Type B pancreatic cell (in vitro differentiated cells): ENCODE results near the gene TBL1X. TPM values are rescaled to one million over a fixed set of nuclear protein-coding genes. Genes with fewer than 3 reads are reported as not detected.

Experiments used
- DNase-seq: peaks from one replicate; pipeline ENCODE4 v3.0.0; 2021; ENCODE audit warnings: mixed read lengths; ENCODE audit not compliant: unreplicated experiment; ENCODE audit errors: extremely low spot score
- H3K27ac Mint-ChIP-seq: 2 replicates; pipeline ENCODE4 v1.8.0; 2021; ENCODE audit warnings: mild to moderate bottlenecking, mixed read lengths
- H3K27me3 Mint-ChIP-seq: 2 replicates; pipeline ENCODE4 v1.8.0; 2021; ENCODE audit warnings: mixed read lengths
- H3K36me3 Mint-ChIP-seq: 2 replicates; pipeline ENCODE4 v1.8.0; 2021; ENCODE audit warnings: mixed read lengths
- H3K4me1 Mint-ChIP-seq: one replicate; pipeline ENCODE4 v1.8.0; 2021; ENCODE audit warnings: mixed read lengths; ENCODE audit not compliant: unreplicated experiment
- H3K4me3 Mint-ChIP-seq: 2 replicates; pipeline ENCODE4 v1.8.0; 2021; ENCODE audit warnings: mild to moderate bottlenecking, mixed read lengths
- H3K9me3 Mint-ChIP-seq: 2 replicates; pipeline ENCODE4 v1.8.0; 2021; ENCODE audit warnings: mixed read lengths
- CTCF ChIP-seq: fragments of 200-600 bp; sonication (generic); conservative IDR thresholded peaks from 2 replicates; pipeline ENCODE4 v1.5.0; 2021; ENCODE audit warnings: antibody characterized with exemption, mild to moderate bottlenecking
- total RNA-seq: library from RNA; stranded (reverse); gene quantifications from 2 replicates; pipeline ENCODE4 v1.2.1, GENCODE V29; 2021; ENCODE audit warnings: low replicate concordance

Gene TBL1X
- total RNA-seq, 1 donor from 2014 or later: 41.3 TPM

DNA sequence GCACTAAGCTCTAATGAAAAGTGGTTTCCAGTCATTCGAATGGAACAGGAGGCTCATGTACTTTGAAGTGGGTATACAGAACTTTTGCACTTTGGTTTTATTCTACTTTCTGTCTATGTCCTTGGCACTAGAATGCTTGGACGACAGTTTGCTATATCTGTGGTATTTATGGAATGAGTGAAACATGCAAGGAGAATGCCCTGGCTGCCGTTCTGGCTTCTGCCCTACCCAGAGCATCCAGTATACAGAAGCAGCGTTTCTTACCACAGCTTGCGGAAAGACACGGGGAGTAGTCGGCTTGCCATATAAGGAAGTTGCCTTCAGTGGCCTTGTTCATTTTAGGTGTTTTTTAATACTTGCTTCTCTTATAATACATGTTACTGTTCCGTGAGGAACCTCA is 98.0 kb downstream of the TBL1X start:
- TF ChIP-seq CTCF: no peak
- Mint-ChIP-seq H3K9me3 (no peaks in the 10 kb centered on the region), H3K4me1 (no peaks in the 10 kb centered on the region), H3K27ac (no peak overlapping the region), H3K27me3 (no peaks in the 10 kb centered on the region), H3K4me3 (no peak overlapping the region), H3K36me3 (peaks cover 4% of the 10 kb centered on the region)
- no peak for DNase-seq

DNA sequence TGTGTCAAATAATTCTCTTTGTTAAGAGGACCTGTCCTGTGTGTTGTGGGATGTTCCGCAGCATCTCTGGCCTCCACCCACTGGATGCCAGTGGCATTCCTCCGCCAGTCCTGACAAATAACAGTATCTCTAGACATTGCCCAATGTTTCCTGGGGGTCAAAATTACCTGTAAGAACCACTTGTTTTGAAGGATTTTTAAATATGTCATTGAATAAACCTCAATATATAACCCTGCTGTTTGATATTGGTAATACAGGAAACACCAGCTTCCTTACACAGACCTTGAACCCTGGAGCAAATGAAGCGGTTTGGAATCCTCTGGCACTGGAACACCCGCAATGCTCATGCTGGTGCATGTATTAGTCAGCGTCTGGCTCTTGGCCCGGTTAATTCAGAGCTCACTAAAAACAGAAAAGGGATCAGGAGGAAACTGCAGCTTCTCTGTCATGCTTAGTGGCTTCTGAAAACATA is 101.3 kb downstream of the TBL1X start:
- H3K9me3 Mint-ChIP-seq: no peaks in the 10 kb centered on the region
- H3K4me3 Mint-ChIP-seq: no peak overlapping the region
- no peak overlapping the region for H3K27ac Mint-ChIP-seq
- TF ChIP-seq CTCF: no peak
- no peaks in the 10 kb centered on the region for H3K4me1 Mint-ChIP-seq
- no peak for DNase-seq
- no peaks in the 10 kb centered on the region for H3K27me3 Mint-ChIP-seq
- H3K36me3 Mint-ChIP-seq: peaks cover 4% of the 10 kb centered on the region

- no peak overlapping the region for H3K4me3 Mint-ChIP-seq
- no peak overlapping the region for H3K27ac Mint-ChIP-seq
- TF ChIP-seq CTCF: no peak
- H3K4me1 Mint-ChIP-seq: peaks cover 8% of the 10 kb centered on the region
- no peaks in the 10 kb centered on the region for H3K27me3 Mint-ChIP-seq
- no peak for DNase-seq
- H3K36me3 Mint-ChIP-seq: no peaks in the 10 kb centered on the region
- no peaks in the 10 kb centered on the region for H3K9me3 Mint-ChIP-seq
These were observed 105.0 kb downstream of the TBL1X start for GRCh38 chrX:9569876-9570301.

DNA sequence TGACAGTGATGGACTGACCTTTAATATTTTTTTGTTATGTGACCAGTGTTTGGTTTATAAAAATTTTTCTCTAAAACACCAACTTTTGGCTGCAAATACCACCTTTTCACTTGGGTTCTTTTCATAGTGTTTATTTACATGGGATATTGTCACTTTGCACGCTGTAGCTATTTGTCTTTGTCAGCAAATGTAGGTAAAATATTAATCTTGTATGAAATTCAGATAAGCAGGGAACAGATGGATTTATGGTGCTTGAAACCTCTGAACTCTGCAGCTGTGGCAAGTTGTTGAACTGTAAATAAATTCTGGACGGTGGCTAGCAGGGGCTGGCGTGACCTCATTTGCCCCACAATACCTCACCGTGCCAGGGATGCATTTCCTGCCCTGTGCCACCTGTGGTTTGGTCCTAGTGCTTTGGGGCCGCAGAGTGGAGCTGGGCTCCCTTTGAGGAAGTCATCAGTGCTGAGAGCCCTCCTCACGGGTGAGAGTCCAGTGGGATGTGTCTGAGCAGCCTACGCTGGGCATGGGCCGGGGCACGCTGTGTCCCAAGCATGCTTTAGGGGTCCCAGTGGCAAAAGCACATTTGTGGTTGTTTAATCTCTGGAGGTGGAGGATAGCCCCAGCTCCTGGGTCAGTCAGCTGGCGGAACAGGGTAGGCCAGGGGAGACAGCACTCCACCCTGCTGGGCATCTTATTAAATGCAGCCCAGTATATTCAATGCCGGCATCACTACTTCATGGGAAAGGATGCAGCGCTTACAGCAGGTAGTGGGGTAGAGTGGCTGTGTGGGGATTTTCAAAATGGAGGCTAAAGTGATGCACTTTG is 108.6 kb downstream of the TBL1X start:
- Mint-ChIP-seq H3K27me3 (no peaks in the 10 kb centered on the region), H3K27ac (no peak overlapping the region), H3K4me3 (no peak overlapping the region), H3K9me3 (peaks cover 4% of the 10 kb centered on the region), H3K36me3 (no peaks in the 10 kb centered on the region), H3K4me1 (peaks cover 8% of the 10 kb centered on the region)
- no peak for TF ChIP-seq CTCF
- DNase-seq: no peak

DNA sequence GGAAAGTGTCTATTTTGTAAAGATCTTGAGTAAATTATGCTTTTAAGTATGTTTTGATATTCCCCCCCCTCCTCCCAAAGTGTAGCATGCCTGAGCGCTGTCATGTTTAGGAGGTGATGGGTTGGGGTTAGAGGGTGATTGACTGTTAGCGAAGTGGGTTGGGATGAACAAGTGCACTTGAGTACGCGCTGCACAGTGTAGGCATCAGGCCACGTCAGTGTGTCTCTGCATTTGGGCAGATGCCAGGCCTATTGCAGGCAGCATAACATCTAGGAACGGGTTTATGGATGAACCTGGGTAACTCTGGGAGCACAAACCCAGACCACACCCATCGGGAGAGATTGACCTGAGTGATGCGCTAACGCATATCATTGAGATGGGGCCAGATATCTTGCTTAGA is 111.2 kb downstream of the TBL1X start:
- Mint-ChIP-seq H3K4me1 (peaks cover 8% of the 10 kb centered on the region), H3K36me3 (no peaks in the 10 kb centered on the region), H3K27me3 (no peaks in the 10 kb centered on the region), H3K9me3 (peaks cover 4% of the 10 kb centered on the region), H3K4me3 (no peak overlapping the region), H3K27ac (no peak overlapping the region)
- TF ChIP-seq CTCF: no peak
- DNase-seq: no peak
